ENCODE results near the gene PPP4C. TPM values are rescaled to one million over a fixed set of nuclear protein-coding genes. Genes with fewer than 3 reads are reported as not detected.

PPP4C gene
- total and polyA plus RNA-seq, 2 of the 8 experiments (the other 6 are each of a cell fraction or from before 2014, with no cell fraction given), result 148 to 298 TPM

GRCh38 chr16:30063278-30063892, 12.4 kb upstream of the PPP4C start (continued):
- TF ChIP-seq USF2 (IDR thresholded peaks at IDR 0.05; ENCODE audit: low read length) (no peak), FOSL1 (IDR thresholded peaks at IDR 0.05; ENCODE audit: insufficient read depth, low read depth, low read length) (no peak), CTBP2 (IDR thresholded peaks at IDR 0.05; ENCODE audit: borderline replicate concordance, insufficient read depth, insufficient read length, low read length) (no peak), GTF2F1 (IDR thresholded peaks at IDR 0.05; ENCODE audit: borderline replicate concordance, low read depth, low read length) (no peak), HDAC6 (IDR thresholded peaks at IDR 0.05; ENCODE audit: low read depth, low read length) (no peak)
